GM18517 (cell line): ENCODE data around the gene PKDCC.
A peak's percentile ranks its signal among the peaks of the same experiment; 100 is the strongest.
"Not testable (repeated sequence)": the region's sequence is repeated elsewhere in the genome, so short reads cannot be mapped to it uniquely, and the experiment has no call there.

ENCODE experiments used
- ATAC-seq: cut with Tn5 transposase; IDR thresholded peaks from one replicate; pipeline ENCODE4 v1.9.1; 2021; ENCODE audit warnings: mild to moderate bottlenecking, moderate library complexity; ENCODE audit not compliant: unreplicated experiment

Gene PKDCC

DNA sequence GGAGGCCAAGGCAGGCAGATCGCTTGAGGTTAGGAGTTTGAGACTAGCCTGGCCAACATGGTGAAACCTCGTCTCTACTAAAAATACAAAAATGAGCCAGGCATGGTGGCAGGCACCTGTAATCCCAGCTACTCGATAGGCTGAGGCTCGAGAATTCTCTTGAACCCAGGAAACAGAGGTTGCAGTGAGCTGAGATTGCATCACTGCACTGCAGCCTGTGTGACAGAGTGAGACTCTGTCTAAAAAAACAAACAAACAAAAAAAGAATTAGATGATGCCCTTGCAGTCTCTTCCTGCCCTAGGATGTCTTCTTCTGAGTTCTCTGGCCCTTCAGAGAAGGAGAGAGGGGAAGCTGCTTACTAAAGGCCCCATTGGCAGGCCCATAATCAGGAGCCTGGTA, 37.2 kb downstream of the PKDCC start:
- ATAC-seq = not testable (repeated sequence)

DNA sequence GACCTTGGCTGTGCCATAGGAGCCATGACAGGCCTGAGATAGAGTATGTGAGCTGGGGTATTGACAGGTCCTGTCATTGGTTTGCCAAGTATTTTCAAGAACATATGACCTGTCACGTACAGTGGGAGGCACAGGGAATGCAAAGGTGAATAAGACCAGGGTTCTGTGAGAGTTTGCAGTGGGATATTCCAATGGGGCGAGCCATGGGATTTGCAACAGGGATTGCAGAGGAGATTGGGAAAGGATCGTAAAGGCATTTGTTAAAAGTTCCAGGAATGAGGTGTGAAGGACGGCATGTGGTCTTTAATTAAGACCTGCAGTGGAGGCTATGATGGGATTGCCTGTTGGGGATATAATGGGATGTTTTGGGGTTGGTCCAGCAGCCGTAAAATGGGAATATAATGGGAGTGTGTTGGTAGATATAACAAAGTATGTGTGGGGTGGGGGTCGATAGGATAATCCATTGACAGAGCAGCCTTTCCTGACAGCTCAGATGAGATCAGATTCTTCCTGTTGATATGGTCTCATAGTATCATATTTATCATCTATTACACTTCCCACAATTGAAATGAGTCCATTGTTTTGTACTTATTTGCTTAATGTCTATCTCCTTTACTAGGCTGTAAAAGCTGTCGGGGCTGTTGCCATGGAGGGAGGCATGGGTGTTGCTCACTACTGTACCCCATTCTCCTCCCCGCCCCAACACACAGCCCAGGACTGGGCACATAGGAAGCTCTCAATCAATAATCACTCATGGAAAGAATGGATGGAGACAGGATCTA, 38.1 kb downstream of the PKDCC start:
- no peak for ATAC-seq

DNA sequence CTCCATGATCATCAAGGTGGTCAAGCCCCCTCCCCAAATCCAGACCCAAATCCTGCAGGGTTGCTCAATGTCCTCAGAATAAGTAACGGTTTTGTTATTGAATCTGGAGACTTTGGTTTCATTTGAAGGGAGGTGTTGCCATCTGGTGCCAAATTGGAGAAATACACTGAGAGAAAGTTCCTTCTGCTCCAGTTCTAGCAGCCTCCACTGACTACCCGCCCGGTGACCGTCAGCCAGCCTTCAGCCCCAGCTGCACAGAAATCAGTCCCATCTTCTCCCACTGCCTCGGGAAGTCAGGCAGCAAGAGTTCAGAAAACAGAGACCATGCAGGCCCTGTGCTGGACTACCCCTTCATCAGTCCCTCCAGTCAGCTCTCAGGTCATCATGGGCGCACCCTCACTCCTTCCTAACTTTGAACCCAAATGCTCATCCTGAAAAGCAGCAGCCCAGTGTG, 38.7 kb downstream of the PKDCC start:
- peak; percentile 61 for ATAC-seq

DNA sequence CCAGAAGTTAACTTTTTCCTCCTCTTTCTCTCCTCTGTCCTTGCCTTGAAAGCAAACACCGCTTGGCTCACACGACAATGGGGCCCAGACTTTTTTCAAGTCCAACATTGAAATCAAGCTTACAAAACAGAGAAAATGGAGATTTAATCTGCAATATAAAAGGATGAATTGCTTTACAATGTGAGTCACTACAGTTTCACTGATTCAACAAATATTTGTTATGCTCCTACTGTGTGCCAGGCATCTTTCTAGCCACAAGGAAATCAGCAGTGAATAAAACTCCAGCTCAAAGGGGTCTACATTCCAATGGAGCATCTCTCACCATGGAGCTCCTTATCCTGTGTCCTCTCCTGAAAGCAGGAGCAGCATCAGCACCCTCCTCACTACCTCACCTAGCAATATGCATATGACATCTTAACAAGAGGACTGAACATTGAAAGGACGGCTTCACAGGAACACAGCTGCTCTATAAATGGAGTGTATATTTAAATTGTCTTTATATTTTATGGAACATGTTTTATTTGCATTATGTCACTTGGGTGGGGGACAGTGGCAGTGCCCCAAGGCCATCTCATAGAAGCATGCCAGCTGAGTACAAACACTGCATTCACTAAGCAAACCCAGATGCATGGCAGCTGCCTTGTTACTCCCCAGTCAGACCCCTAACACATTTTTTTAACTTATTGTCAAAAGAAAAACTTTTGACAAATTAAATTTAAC, 39.5 kb downstream of the PKDCC start:
- ATAC-seq = no peak

DNA sequence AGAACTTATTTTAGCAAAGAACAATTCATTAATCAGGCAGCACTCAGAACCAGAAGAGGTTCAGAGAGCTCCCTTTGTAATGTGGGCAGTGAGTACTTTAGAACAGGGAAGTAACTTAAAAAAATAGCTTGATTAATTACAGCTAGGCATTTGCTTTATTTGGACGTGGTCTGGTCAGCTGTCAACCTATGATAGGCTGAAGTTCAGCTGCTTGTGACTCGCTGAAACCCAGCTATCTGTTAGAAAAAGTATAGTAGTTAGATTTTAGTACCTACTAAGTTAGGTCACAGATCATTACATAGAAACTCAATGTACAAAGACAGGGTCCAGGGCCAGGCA, 40.0 kb downstream of the PKDCC start:
- ATAC-seq = no peak

DNA sequence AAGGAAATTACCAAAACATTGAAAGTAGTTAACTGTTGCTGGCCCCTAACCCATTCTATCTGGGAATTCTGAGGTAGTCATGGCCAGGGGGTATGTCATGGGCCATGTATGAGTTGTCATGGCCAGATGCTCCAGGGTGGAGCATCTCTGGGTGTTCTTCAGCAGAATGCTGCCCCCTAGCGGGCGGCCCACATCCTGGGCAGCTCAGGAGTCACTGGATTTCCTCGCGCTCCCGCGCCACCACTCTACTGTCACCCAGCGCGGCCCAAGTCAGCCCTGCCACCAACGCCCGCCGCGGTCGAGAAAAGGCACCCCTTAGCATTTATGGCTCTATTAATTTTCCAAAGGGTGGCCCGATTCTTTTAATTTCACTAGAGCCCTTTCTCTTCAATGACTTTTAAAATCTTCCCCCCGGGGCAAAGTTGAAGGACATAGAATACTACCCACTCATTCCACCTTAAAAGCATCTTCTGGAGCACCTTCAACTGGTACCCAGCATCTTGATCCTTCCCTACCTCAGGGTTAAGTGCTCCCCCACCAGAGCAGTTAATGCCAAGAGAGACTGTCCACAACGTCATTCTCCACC, 41.6 kb downstream of the PKDCC start:
- ATAC-seq = peak; percentile 88

DNA sequence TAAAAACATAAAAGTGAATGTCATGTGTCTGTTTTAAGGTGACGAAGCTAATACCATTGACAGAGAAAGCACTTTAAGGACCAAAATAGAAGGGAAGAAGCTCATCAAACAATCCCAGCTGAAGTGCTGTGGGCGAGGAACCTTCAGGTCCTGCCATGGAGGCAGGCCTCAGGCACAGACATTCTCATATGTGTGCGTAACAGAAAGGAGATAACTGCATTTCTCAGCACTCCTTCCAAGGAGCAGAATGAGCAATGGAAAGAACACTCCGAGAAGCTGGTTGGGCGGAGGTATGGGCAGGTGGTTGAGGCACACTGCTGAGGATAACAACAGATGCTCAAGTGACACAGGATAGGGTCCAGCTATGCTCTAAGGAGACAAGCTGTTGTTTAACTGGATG, 42.4 kb downstream of the PKDCC start:
- ATAC-seq = no peak

DNA sequence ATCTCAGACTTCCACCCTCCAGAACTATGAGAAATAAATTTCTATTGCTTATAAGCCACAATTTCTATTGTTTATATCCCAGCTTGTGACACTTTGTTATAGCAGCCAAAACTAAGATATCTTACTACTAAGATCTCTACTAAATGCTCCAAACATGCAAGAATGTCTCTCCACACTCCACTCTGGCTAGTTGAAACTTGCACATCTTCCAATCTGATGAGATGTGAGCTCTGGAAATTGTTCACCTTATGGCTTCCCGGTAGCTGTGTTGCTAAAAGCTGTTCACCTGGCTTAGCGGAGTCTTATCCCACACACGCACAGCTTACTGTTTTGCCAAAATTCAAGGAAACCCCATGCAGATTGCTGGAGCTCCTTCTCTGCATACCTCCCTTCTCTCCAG, 43.9 kb downstream of the PKDCC start:
- ATAC-seq = no peak

DNA sequence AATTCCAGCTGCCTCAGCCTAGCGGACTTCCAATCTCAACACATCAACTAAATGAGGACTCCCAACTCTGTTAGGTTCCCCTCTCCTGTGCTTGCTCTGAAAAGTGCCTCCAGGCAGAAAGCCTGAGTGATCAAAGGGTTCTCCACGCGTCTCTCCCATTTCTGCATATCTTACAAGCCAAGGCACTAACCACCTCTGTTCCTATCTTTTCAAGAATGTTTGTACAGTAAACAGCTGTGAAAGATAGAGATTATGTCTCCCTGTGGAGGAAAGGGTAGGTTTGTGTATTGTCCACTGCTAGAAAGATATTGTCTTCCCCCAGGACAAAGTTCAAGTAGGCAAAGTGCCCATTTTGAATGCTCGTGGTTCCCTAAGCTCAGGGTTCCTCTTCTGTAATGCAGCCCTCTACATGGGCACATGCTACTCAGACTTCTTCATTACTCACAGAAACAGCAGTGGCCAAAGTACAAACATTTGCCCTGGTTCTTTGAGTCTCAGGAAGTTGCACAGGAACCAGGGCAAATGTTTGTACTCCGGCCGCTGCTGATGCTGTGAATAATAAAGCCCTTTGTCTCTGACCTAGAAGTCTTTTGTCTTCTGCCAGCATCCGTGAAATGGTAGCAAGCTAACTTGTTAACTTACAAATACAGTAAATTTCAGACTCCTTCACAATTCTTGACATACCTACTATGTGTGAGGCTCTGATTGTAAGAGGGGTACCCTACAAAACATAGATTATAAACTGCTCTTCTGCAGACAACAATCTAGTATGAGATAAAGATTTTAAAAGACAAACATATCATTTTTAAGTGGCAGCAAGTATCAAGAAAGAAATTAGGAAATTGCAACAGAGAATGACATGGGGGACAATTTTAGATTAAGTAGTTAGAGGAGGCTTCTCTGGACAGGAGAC, 44.5 kb downstream of the PKDCC start:
- ATAC-seq = no peak

DNA sequence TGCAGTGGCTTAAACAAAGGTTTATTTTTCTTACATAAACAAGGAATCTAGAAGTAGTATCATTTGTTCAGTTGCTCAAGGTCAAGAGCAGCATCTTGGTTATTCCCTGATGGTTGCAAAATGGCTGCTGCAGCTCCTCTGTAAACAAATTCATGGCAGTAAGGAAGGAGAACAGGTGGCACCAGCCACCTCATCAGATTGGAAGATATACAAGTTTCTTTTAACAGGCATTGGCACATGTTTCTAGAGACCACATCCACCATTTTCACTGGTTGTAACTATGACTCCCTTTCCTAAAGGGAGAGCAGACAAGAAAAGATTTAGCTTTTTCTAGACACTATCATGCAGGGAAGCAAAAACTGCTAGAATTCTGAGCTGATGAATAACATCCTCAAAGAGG, 46.3 kb downstream of the PKDCC start:
- ATAC-seq = no peak

DNA sequence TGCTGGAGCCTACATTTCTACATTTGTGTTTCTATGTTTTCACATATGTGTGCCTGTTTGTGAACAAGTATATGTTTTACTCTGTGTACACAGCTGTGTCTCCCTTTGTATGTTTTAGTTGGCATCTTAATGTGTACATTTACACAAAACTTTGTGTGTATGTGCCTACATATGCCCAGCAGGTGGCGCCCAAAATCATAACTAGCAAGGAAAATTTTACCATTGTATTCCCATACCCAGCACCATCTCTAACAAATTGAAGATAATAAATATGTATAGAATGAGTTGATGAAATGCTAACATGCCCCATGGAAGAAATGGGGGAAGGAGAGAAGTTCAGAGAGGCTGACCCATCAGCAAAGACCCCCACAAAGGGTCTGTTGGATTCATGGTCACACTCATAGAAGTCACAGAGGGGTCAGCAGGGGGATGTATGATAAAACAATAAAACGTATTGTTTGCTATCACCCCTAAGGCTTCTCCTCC, 48.1 kb downstream of the PKDCC start:
- no peak for ATAC-seq

DNA sequence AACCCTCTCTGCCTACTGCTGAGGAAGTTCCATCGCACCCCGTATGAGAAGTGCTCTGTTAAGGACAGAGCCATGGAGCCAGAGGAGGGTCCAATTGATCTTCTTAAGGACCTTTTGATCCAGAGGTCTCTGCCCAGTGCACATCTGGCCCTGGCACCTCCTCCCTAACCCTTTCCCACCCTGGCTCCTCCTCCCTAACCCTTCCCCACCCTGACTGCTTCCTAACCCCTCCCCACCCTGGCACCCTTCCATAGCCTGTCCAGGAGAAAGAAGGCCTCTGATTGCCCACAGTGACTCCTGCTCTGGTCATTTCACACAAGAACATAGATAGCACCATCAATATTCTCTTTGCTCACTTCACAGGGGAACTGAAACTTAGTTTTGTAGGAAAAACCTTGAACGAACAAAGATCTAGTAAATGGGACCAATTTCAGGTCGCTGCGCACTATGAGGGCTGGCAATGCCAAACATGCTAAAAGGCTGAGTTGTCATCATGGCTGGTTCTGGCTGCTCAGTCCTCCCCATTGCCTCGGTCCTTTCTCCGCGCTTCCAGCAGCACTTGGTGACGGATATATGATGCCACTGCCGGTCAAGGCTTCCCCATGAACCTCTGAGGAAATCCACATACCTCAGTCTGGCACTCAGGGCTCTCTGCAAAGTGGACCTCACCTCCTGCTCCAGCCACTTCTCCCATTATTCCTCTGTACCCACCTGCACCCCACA, 49.2 kb downstream of the PKDCC start:
- peak; percentile 63 for ATAC-seq

DNA sequence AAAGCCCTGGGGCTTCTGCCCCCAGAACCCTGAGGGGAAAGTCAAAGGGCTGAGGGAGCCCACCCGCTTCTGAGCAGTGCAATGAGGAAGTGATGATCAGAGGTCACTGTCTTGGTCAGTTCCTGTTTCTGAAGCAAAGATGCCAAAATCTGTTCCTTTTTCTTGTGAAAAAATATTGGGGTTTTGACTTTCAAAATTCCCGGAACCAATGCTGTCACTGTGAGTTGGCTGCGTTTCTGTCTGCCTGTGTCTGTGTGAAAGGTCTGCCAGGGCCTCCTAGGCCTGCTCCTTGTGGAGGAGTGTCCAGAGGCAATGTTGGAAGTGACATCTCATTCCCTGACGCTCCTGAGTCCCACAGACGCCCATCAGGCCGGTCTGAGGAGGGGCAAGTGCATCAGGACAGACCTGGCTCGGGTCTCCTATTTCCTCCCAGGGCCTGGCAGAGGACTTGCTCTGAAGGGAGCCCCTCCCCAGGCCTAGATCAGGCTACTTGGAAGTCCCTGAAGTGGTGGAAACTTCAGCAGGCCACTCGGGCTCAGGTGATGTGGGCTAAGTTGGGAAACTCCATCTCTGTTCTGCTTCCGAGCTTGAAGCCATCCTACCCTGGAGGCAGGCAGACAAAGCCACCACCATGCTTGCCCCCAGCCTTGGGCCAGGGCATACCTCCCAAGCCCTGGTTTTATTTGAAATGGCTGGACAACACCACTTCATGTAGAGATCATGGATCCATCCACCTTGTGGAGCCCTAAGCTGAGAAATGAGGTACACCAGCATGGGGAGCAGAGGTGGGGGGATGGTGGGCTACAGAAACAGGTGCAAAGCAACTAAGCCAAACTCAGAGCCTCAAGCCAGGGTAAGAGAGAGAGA, 51.0 kb downstream of the PKDCC start:
- ATAC-seq = no peak

DNA sequence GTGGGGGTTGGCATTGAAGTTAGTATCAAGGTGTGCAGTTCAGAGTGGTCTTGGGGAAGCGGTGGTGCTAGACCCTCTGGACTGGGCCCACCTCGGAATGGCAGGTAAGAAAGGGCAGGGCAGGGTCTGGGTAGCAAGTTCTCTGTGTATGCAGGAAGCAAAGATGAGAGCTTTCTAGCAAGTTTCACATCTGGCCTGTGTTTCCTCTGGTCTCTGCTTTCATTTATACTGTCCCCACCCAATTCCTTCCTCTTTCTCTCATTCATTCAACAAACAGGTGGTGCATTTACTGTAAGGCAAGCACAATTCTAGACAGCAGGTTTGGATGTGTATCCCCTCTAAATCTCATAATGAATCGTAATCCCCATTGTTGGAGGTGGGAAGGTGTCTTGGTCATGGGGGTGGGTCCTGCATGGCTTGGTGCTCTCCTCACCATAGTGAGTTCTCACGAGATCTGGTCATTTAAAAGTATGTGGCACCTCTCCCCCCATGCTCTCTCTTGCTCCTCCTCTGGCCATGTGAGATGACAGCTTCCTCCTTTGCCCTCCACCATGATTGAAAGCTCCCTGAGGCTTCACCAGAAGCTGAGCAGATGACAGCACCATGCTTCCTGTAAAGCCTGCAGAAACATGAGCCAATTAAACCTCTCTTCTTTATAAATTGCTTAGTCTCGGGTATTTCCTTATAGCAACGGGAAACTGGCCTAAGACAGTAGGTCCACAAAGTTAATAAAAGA, 51.8 kb downstream of the PKDCC start:
- no peak for ATAC-seq

DNA sequence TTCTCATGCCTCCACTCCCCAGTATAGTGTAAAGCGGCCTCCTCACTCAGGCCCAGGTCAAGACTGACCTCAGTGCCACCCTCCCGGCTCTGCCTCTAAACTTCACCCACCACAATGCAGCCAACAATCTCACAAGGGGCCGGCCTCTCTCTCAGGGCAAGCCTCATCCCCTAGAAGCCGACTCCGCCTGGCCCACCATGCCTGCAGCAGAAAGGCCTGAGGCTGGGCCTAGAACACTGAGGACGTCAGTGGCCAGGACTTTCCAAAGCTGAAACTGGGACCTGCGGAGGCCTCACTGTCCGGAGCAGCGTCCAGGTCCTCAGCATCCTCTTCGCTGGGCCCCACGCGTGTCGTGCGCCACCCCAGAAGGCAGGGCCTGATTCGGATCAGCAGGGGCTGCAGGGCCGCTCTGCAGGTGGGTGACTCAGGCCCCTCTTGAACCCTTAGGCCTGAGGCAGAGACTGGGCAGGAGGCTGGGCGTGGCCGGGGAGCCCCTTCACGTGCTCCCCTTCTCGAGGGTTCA, 52.9 kb downstream of the PKDCC start:
- ATAC-seq = no peak

DNA sequence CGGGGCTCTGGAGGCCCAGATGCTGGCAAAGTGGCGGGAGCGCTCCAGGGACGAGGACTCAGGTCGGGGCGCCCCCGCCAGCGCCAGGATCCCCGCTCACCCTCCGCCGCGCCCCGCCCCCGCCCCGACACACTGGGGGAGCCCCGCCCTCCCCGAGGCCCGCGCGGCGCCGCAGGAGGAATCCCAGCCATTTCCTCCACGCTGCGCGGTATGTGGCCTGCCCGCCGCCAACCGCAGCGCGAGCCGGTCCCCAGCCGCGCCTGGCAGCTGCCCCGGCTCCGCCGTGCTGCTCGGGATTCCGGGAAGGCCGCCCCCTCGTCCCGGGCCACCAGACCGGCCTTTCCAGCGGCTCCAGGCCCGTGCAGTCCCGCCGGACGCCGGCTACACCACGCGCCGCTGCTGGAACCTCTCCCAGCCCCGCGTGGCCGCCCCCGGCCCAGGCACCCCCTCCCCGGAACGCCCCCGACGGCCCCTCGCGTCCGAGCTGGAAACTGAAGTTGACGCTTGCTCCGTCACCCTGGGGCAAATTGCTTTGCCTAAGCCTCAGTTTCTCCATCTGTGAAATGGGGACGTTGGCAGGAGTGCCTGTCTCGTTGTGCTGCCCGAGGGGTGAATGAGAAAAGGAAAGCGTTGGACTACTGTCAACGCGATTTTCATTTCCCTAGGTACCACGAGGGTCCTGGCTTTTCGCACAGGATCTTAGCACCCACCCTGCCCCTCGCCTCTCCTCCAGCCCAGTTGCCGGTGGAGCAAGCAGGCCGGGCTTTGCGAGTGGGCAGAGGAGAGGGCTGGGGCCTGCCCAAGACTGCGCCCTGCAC, 53.6 kb downstream of the PKDCC start:
- no peak for ATAC-seq

DNA sequence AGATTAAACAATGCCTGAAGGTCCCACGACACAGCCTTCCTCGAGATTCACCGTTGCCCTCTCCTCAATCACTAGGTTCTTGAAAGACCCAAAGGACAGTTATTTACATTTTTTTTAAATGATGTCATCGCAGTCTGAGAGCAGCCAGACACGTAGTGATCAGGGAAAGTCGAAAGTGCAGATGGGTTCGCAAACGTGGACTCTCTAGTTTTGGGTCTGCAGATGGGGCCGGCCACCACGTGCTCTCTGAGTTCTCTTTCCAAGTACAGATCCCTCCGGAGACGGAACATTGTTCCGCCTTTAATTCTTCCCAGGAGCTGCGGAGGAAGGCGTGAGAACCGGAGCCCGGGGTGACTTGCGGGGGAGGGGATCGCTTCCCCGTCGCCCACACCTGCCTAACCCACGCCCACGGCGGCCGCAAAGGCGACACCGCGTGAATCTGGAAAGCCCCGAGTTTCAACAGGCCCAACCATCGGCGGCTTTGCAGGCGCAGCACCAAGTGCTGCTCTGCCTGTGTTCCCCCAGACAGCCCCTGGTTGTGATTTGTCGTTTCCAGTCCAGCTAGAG, 54.3 kb downstream of the PKDCC start:
- peak; percentile 65 for ATAC-seq
